Transverse colon (tissue), 4 donors: Measurements from ENCODE around the gene ANKRD24. TPM values are rescaled to one million over a fixed set of nuclear protein-coding genes. Genes with fewer than 3 reads are reported as not detected.

Experiments
- DNase-seq: peaks from one replicate; pipeline ENCODE4 v3.0.0-alpha.2; 2019
- H3K27ac ChIP-seq, 4 donors: fragments of 200-600 bp; sonication (generic); 2 replicates each; pipeline ENCODE4 v1.5.1; 2016 to 2018; ENCODE audit warnings: inconsistent platforms in 4 of 4
- H3K27me3 ChIP-seq: fragments of 200-600 bp; sonication (generic); 2 replicates; pipeline ENCODE4 v1.5.1; 2017; ENCODE audit warnings: inconsistent platforms
- H3K36me3 ChIP-seq, 4 donors: fragments of 200-600 bp; sonication (generic); 2 replicates each; pipeline ENCODE4 v1.5.1; 2017 to 2019; ENCODE audit warnings: inconsistent platforms in 4 of 4
- H3K4me1 ChIP-seq, 4 donors: fragments of 200-600 bp; sonication (generic); 2 replicates each; pipeline ENCODE4 v1.5.1; 2017 to 2020; ENCODE audit warnings: inconsistent platforms in 4 of 4
- H3K4me3 ChIP-seq, 4 donors: fragments of 200-600 bp; sonication (generic); 1 replicate in 1 of 4; 2 replicates in 3 of 4; pipeline versions ENCODE4 v1.5.1 to v1.6.1; 2017 to 2019; ENCODE audit warnings: inconsistent platforms in 4 of 4
- H3K9me3 ChIP-seq, 2 donors: fragments of 200-600 bp; sonication (generic); 2 replicates each; pipeline ENCODE4 v1.5.1; 2017 to 2019; ENCODE audit warnings: inconsistent platforms in 2 of 2
- CTCF ChIP-seq, 5 experiments: fragments of 200-600 bp in 3 of 5; fragments of 450-650 bp in 2 of 5; sonication (generic) in 3 of 5; IDR thresholded peaks; 1 replicate in 2 of 5; 2 replicates in 3 of 5; pipeline ENCODE4 v1.5.1; 2016 to 2017; ENCODE audit warnings: antibody characterized with exemption in 5 of 5, inconsistent platforms in 3 of 5, mild to moderate bottlenecking in 2 of 5, moderate library complexity in 1 of 5
- EP300 ChIP-seq: sonication (generic); formaldehyde crosslinking; IDR thresholded peaks from one replicate; pipeline ENCODE4 v1.6.1; 2017; ENCODE audit warnings: antibody characterized with exemption, low read depth
- POLR2A ChIP-seq: fragments of 450-650 bp; IDR thresholded peaks from one replicate; pipeline ENCODE4 v1.6.1; 2016; ENCODE audit warnings: antibody characterized with exemption, mild to moderate bottlenecking, moderate library complexity
- POLR2AphosphoS5 ChIP-seq, 3 donors: sonication (generic); formaldehyde crosslinking; IDR thresholded peaks; one replicate each; pipeline ENCODE4 v1.6.1; 2016; ENCODE audit warnings: antibody characterized with exemption in 3 of 3
- WGBS, 2 donors: methylation state at CpG; one replicate each; pipeline ENCODE4 v1.1.5; 2018; ENCODE audit warnings: low coverage in 1 of 2; 5-methylcytosine and 5-hydroxymethylcytosine counted together
- in situ Hi-C, 4 donors: fragments of 200-750 bp; cut with MboI; loops; one replicate each; pipeline versions ENCODE4 v1.15.0 to v1.15.1; 2017; ENCODE audit warnings: low sequenced_read_pairs in 3 of 4, low pct_ligation_motif_present in 1 of 4, low pct_unique_long_range_greater_than_20kb in 1 of 4
- intact Hi-C: fragments of 100-400 bp; cut with DNase I; formaldehyde crosslinking; loops from one replicate; pipeline ENCODE4 v1.15.1; 2023; ENCODE audit warnings: low total_unique reads
- total RNA-seq, 4 donors: library from RNA; depleted of rRNA; stranded (reverse); fragments of >200 nt; gene quantifications; one replicate each; pipeline ENCODE4 v1.1.0, GENCODE V29; 2016

Gene ANKRD24
- total RNA-seq, 4 donors from 2014 or later = 1.2 to 6.4 (median 2.1) TPM

GRCh38 chr19:4174895-4175668 lies 7.4 kb upstream of the ANKRD24 start:
- Histone ChIP-seq H3K36me3 (peaks cover 0 to 10% (median 2%) of the 10 kb centered on the region in 4 donors), H3K27ac (peak overlapping the region; percentile 56 to 74 (median 72)), H3K4me1 (peaks cover 0 to 24% (median 23%) of the 10 kb centered on the region in 4 donors), H3K27me3 (peaks cover 20% of the 10 kb centered on the region), H3K9me3 (no peaks in the 10 kb centered on the region), H3K4me3 (no peak overlapping the region)
- no peak for TF ChIP-seq EP300
- TF ChIP-seq POLR2A = no peak
- TF ChIP-seq CTCF (IDR thresholded peaks at IDR 0.05) = no peak
- no peak for TF ChIP-seq POLR2AphosphoS5 (IDR thresholded peaks at IDR 0.05)
- intact Hi-C loops = no loop called here
- DNase-seq = peak; percentile 36
- in situ Hi-C loops = no loop called here
- WGBS, 2 donors = 95% methylated on average over 19 of the region's 41 CpGs; no CpG with 5 or more reads in 1 of the 2 donors

GRCh38 chr19:4175669-4175931 lies 6.9 kb upstream of the ANKRD24 start:
- Histone ChIP-seq H3K27me3 (peaks cover 20% of the 10 kb centered on the region), H3K36me3 (peaks cover 0 to 10% (median 2%) of the 10 kb centered on the region in 4 donors), H3K27ac (peak overlapping the region in 1 of 4 donors; percentile 22), H3K4me1 (peaks cover 3 to 29% (median 27%) of the 10 kb centered on the region in 4 donors), H3K4me3 (no peak overlapping the region), H3K9me3 (no peaks in the 10 kb centered on the region)
- no peak for TF ChIP-seq EP300
- no peak for TF ChIP-seq CTCF (IDR thresholded peaks at IDR 0.05)
- TF ChIP-seq POLR2A = no peak
- whole genome bisulfite sequencing, 2 donors = 95% methylated on average over 12 of the region's 12 CpGs; no CpG with 5 or more reads in 1 of the 2 donors
- in situ Hi-C loops (no loop called here), intact Hi-C loops (no loop called here)
- DNase-seq = no peak

- Histone ChIP-seq H3K27ac (no peak overlapping the region), H3K36me3 (peaks cover 0 to 10% (median 2%) of the 10 kb centered on the region in 4 donors), H3K4me3 (no peak overlapping the region), H3K27me3 (peaks cover 7% of the 10 kb centered on the region), H3K4me1 (peaks cover 12 to 41% (median 41%) of the 10 kb centered on the region in 4 donors), H3K9me3 (no peaks in the 10 kb centered on the region)
- intact Hi-C loops (no loop called here), in situ Hi-C loops (no loop called here)
- DNase-seq = no peak
- no peak for TF ChIP-seq EP300
- no peak for TF ChIP-seq POLR2A
- TF ChIP-seq POLR2AphosphoS5 (IDR thresholded peaks at IDR 0.05) = no peak
- TF ChIP-seq CTCF (IDR thresholded peaks at IDR 0.05) = no peak
- WGBS, 2 donors = 91 to 100% methylated on average over 1 to 5 of the region's 5 CpGs
Observed at GRCh38 chr19:4177146-4177545, 5.3 kb upstream of the ANKRD24 start.

- peaks cover 12 to 35% (median 32%) of the 10 kb centered on the region in 4 donors for H3K4me1 ChIP-seq
- no peak for TF ChIP-seq POLR2A
- TF ChIP-seq EP300 = no peak
- no peak for TF ChIP-seq POLR2AphosphoS5 (IDR thresholded peaks at IDR 0.05)
- TF ChIP-seq CTCF (IDR thresholded peaks at IDR 0.05) = no peak
- no peaks in the 10 kb centered on the region for H3K27me3 ChIP-seq
- peaks cover 0 to 10% (median 2%) of the 10 kb centered on the region in 4 donors for H3K36me3 ChIP-seq
- 93 to 100% methylated on average over 4 to 18 of the region's 18 CpGs for WGBS, 2 donors
- intact Hi-C loops (no loop called here), in situ Hi-C loops (no loop called here)
- no peak for DNase-seq
- no peak overlapping the region for H3K27ac ChIP-seq
- H3K9me3 ChIP-seq = no peaks in the 10 kb centered on the region
- H3K4me3 ChIP-seq = no peak overlapping the region
Observed at GRCh38 chr19:4178990-4179389, 3.5 kb upstream of the ANKRD24 start.
